IPS-20b (cell line): ENCODE measurements around the gene ROR1.

Experiments used
- H3K27ac ChIP-seq: one replicate; pipeline ENCODE4 v1.5.1; 2013; ENCODE audit warnings: low read length
- H3K27me3 ChIP-seq: 2 replicates; pipeline ENCODE4 v1.6.1; 2013; ENCODE audit warnings: mild to moderate bottlenecking, low read length, inconsistent platforms; ENCODE audit not compliant: insufficient read depth
- H3K36me3 ChIP-seq: 2 replicates; pipeline ENCODE4 v1.6.1; 2013; ENCODE audit warnings: low read depth, mild to moderate bottlenecking, inconsistent platforms, low read length, moderate library complexity; ENCODE audit not compliant: insufficient read depth
- H3K4me1 ChIP-seq: 2 replicates; pipeline ENCODE4 v1.6.1; 2013; ENCODE audit warnings: mild to moderate bottlenecking, control low read depth, inconsistent platforms, low read length, moderate library complexity; ENCODE audit not compliant: insufficient read depth
- H3K4me3 ChIP-seq: 2 replicates; pipeline ENCODE4 v1.5.1; 2013; ENCODE audit warnings: mild to moderate bottlenecking, low read length, inconsistent platforms
- H3K9ac ChIP-seq: 2 replicates; pipeline ENCODE4 v1.6.1; 2013; ENCODE audit warnings: low read depth, mild to moderate bottlenecking, inconsistent platforms, low read length, moderate library complexity
- H3K9me3 ChIP-seq: 2 replicates; pipeline ENCODE4 v1.6.1; 2013; ENCODE audit warnings: mild to moderate bottlenecking, low read depth, low read length, inconsistent platforms; ENCODE audit not compliant: insufficient read depth

The ROR1 gene

GRCh38 chr1:64192290-64192689 lies 418.5 kb downstream of the ROR1 start:
- Histone ChIP-seq H3K4me3 (no peak overlapping the region), H3K27me3 (no peaks in the 10 kb centered on the region), H3K36me3 (no peaks in the 10 kb centered on the region), H3K27ac (no peak overlapping the region), H3K9me3 (peaks cover 4% of the 10 kb centered on the region; the same call in 1 of the 2 replicates), H3K9ac (no peak overlapping the region), H3K4me1 (peaks cover 4% of the 10 kb centered on the region; the same call in 1 of the 2 replicates)

- Histone ChIP-seq H3K4me3 (no peak overlapping the region), H3K9ac (no peak overlapping the region), H3K27ac (no peak overlapping the region), H3K27me3 (no peaks in the 10 kb centered on the region), H3K4me1 (peaks cover 4% of the 10 kb centered on the region; the same call in 1 of the 2 replicates), H3K36me3 (no peaks in the 10 kb centered on the region), H3K9me3 (peaks cover 4% of the 10 kb centered on the region; the same call in 1 of the 2 replicates)
These were observed 420.6 kb downstream of the ROR1 start for GRCh38 chr1:64194168-64195080.

GRCh38 chr1:64195081-64195395 lies 421.2 kb downstream of the ROR1 start:
- H3K9ac ChIP-seq, result no peak overlapping the region
- no peaks in the 10 kb centered on the region for H3K27me3 ChIP-seq
- H3K27ac ChIP-seq, result no peak overlapping the region
- peaks cover 4% of the 10 kb centered on the region; the same call in 1 of the 2 replicates for H3K4me1 ChIP-seq
- no peak overlapping the region for H3K4me3 ChIP-seq
- no peaks in the 10 kb centered on the region for H3K36me3 ChIP-seq
- H3K9me3 ChIP-seq, result peaks cover 4% of the 10 kb centered on the region; the same call in 1 of the 2 replicates

GRCh38 chr1:64196074-64196870 lies 422.5 kb downstream of the ROR1 start:
- Histone ChIP-seq H3K27me3 (no peaks in the 10 kb centered on the region), H3K9ac (no peak overlapping the region), H3K4me3 (no peak overlapping the region), H3K4me1 (peaks cover 4% of the 10 kb centered on the region; the same call in 1 of the 2 replicates), H3K36me3 (no peaks in the 10 kb centered on the region), H3K9me3 (peaks cover 4% of the 10 kb centered on the region; the same call in 1 of the 2 replicates), H3K27ac (no peak overlapping the region)

GRCh38 chr1:64197076-64197475 lies 423.3 kb downstream of the ROR1 start:
- no peak overlapping the region for H3K4me3 ChIP-seq
- H3K27ac ChIP-seq, result no peak overlapping the region
- H3K9me3 ChIP-seq, result peaks cover 3% of the 10 kb centered on the region; the same call in 1 of the 2 replicates
- H3K36me3 ChIP-seq, result no peaks in the 10 kb centered on the region
- peaks cover 4% of the 10 kb centered on the region; the same call in 1 of the 2 replicates for H3K4me1 ChIP-seq
- H3K27me3 ChIP-seq, result no peaks in the 10 kb centered on the region
- H3K9ac ChIP-seq, result no peak overlapping the region

GRCh38 chr1:64199154-64199553 lies 425.3 kb downstream of the ROR1 start:
- H3K4me1 ChIP-seq, result peaks cover 4% of the 10 kb centered on the region; the same call in 1 of the 2 replicates
- no peaks in the 10 kb centered on the region for H3K36me3 ChIP-seq
- no peak overlapping the region for H3K4me3 ChIP-seq
- no peaks in the 10 kb centered on the region for H3K27me3 ChIP-seq
- no peak overlapping the region for H3K27ac ChIP-seq
- no peaks in the 10 kb centered on the region for H3K9me3 ChIP-seq
- H3K9ac ChIP-seq, result no peak overlapping the region

GRCh38 chr1:64200064-64200463 lies 426.2 kb downstream of the ROR1 start:
- Histone ChIP-seq H3K27ac (no peak overlapping the region), H3K27me3 (no peaks in the 10 kb centered on the region), H3K4me3 (no peak overlapping the region), H3K9me3 (no peaks in the 10 kb centered on the region), H3K4me1 (peaks cover 2% of the 10 kb centered on the region; the same call in 1 of the 2 replicates), H3K9ac (no peak overlapping the region), H3K36me3 (no peaks in the 10 kb centered on the region)

- Histone ChIP-seq H3K4me3 (no peak within 1 kb of the TSS), H3K9ac (no peak within 1 kb of the TSS)
These were observed 429.6 kb downstream of the ROR1 start, which contains the start of gene UBE2U for GRCh38 chr1:64203420-64203819. UBE2U (plus strand) TSS chr1:64203623; CDS start chr1:64204051, 428 bp downstream.

GRCh38 chr1:64209221-64209620 lies 435.4 kb downstream of the ROR1 start:
- no peaks in the 10 kb centered on the region for H3K4me1 ChIP-seq
- H3K4me3 ChIP-seq, result no peak overlapping the region
- H3K36me3 ChIP-seq, result no peaks in the 10 kb centered on the region
- H3K27ac ChIP-seq, result no peak overlapping the region
- no peak overlapping the region for H3K9ac ChIP-seq
- no peaks in the 10 kb centered on the region for H3K27me3 ChIP-seq
- no peaks in the 10 kb centered on the region for H3K9me3 ChIP-seq

More at GRCh38 chr1:64203420-64203819, 429.6 kb downstream of the ROR1 start, which contains the start of gene UBE2U:
- Histone ChIP-seq H3K27ac (no peak within 1 kb of the TSS), H3K4me1 (no peaks in the 10 kb centered on the region), H3K36me3 (no peaks in the 10 kb centered on the region), H3K27me3 (no peaks in the 10 kb centered on the region), H3K9me3 (no peaks in the 10 kb centered on the region)

GRCh38 chr1:64212031-64212430 lies 438.2 kb downstream of the ROR1 start:
- H3K36me3 ChIP-seq, result no peaks in the 10 kb centered on the region
- no peak overlapping the region for H3K27ac ChIP-seq
- no peaks in the 10 kb centered on the region for H3K9me3 ChIP-seq
- H3K4me1 ChIP-seq, result no peaks in the 10 kb centered on the region
- no peak overlapping the region for H3K4me3 ChIP-seq
- no peaks in the 10 kb centered on the region for H3K27me3 ChIP-seq
- H3K9ac ChIP-seq, result no peak overlapping the region

GRCh38 chr1:64215576-64215975 lies 441.8 kb downstream of the ROR1 start:
- H3K27ac ChIP-seq, result no peak overlapping the region
- no peaks in the 10 kb centered on the region for H3K27me3 ChIP-seq
- no peak overlapping the region for H3K9ac ChIP-seq
- H3K4me1 ChIP-seq, result no peaks in the 10 kb centered on the region
- H3K9me3 ChIP-seq, result no peaks in the 10 kb centered on the region
- no peaks in the 10 kb centered on the region for H3K36me3 ChIP-seq
- no peak overlapping the region for H3K4me3 ChIP-seq
